ENCODE measurements around the gene FOLR3.
"Not testable (repeated sequence)": the region's sequence is repeated elsewhere in the genome, so short reads cannot be mapped to it uniquely, and the experiment has no call there.

- TF ChIP-seq CTCF (IDR thresholded peaks at IDR 0.05); CREB1 (CRISPR knock-in tag; IDR thresholded peaks at IDR 0.05); AR (CRISPR knock-in tag; IDR thresholded peaks at IDR 0.05); SP1 (CRISPR knock-in tag; conservative IDR thresholded peaks at IDR 0.05); ZNF671 (CRISPR knock-in tag; IDR thresholded peaks at IDR 0.05): not testable (repeated sequence)
- TF ChIP-seq, protein P1, sequence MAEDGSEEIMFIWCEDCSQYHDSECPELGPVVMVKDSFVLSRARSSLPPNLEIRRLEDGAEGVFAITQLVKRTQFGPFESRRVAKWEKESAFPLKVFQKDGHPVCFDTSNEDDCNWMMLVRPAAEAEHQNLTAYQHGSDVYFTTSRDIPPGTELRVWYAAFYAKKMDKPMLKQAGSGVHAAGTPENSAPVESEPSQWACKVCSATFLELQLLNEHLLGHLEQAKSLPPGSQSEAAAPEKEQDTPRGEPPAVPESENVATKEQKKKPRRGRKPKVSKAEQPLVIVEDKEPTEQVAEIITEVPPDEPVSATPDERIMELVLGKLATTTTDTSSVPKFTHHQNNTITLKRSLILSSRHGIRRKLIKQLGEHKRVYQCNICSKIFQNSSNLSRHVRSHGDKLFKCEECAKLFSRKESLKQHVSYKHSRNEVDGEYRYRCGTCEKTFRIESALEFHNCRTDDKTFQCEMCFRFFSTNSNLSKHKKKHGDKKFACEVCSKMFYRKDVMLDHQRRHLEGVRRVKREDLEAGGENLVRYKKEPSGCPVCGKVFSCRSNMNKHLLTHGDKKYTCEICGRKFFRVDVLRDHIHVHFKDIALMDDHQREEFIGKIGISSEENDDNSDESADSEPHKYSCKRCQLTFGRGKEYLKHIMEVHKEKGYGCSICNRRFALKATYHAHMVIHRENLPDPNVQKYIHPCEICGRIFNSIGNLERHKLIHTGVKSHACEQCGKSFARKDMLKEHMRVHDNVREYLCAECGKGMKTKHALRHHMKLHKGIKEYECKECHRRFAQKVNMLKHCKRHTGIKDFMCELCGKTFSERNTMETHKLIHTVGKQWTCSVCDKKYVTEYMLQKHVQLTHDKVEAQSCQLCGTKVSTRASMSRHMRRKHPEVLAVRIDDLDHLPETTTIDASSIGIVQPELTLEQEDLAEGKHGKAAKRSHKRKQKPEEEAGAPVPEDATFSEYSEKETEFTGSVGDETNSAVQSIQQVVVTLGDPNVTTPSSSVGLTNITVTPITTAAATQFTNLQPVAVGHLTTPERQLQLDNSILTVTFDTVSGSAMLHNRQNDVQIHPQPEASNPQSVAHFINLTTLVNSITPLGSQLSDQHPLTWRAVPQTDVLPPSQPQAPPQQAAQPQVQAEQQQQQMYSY (CRISPR knock-in tag; IDR thresholded peaks at IDR 0.05): not testable (repeated sequence)
Observed at GRCh38 chr11:72169754-72170153, 34.2 kb downstream of the FOLR3 start.

All from WTC11 (cell line).